GM12892 (cell line): ENCODE data around the gene NEUROG1.
"Not testable (repeated sequence)": the region's sequence is repeated elsewhere in the genome, so short reads cannot be mapped to it uniquely, and the experiment has no call there.

Source experiments
- DNase-seq: peaks from one replicate; pipeline ENCODE4 v3.0.0; 2011; ENCODE audit not compliant: insufficient read length
- FAIRE-seq: peaks from 2 replicates; lab custom pipeline; 2011; peaks lifted over from hg19 to GRCh38; lab: Jason Lieb, UNC
- POLR2A ChIP-seq: IDR thresholded peaks from 2 replicates; pipeline ENCODE4 v1.6.1; 2011; ENCODE audit warnings: low read depth, low read length, control low read depth
- POLR2AphosphoS5 ChIP-seq: IDR thresholded peaks from 2 replicates; pipeline ENCODE4 v1.6.1; 2011; ENCODE audit warnings: low read depth, low read length, control low read depth
- TAF1 ChIP-seq: IDR thresholded peaks from 2 replicates; pipeline ENCODE4 v1.6.1; 2011; ENCODE audit warnings: low read depth, mild to moderate bottlenecking, control low read depth, low read length, borderline replicate concordance

Gene NEUROG1

GRCh38 chr5:135501965-135502364 is 33.8 kb downstream of the NEUROG1 start:
- DNase-seq = no peak
- TF ChIP-seq POLR2A = no peak
- TF ChIP-seq TAF1 = no peak
- no peak for TF ChIP-seq POLR2AphosphoS5
- FAIRE-seq = no peak

GRCh38 chr5:135498637-135498995 is 37.1 kb downstream of the NEUROG1 start:
- TF ChIP-seq POLR2A = no peak
- DNase-seq (no peak), FAIRE-seq (no peak)

GRCh38 chr5:135497971-135498636 is 37.7 kb downstream of the NEUROG1 start:
- DNase-seq = no peak
- TF ChIP-seq TAF1 = no peak
- TF ChIP-seq POLR2A = no peak
- no peak for TF ChIP-seq POLR2AphosphoS5
- FAIRE-seq = no peak

GRCh38 chr5:135495531-135495930 is 40.2 kb downstream of the NEUROG1 start:
- not testable (repeated sequence) for DNase-seq, FAIRE-seq

GRCh38 chr5:135494196-135494595 is 41.6 kb downstream of the NEUROG1 start:
- DNase-seq (no peak), FAIRE-seq (no peak)
- TF ChIP-seq TAF1 (no peak), POLR2AphosphoS5 (no peak), POLR2A (no peak)

GRCh38 chr5:135493406-135494180 is 42.2 kb downstream of the NEUROG1 start:
- DNase-seq (no peak), FAIRE-seq (no peak)
- TF ChIP-seq POLR2A (no peak), POLR2AphosphoS5 (no peak), TAF1 (no peak)

- no peak for FAIRE-seq
- no peak for DNase-seq
- TF ChIP-seq POLR2A (no peak), POLR2AphosphoS5 (no peak), TAF1 (no peak)
These were observed 43.5 kb downstream of the NEUROG1 start for GRCh38 chr5:135492319-135492626.

GRCh38 chr5:135491552-135492318 is 44.0 kb downstream of the NEUROG1 start:
- no peak for TF ChIP-seq POLR2AphosphoS5
- no peak for TF ChIP-seq POLR2A
- no peak for TF ChIP-seq TAF1
- DNase-seq = no peak
- FAIRE-seq = no peak

- DNase-seq = no peak
- TF ChIP-seq POLR2A (no peak), POLR2AphosphoS5 (no peak), TAF1 (no peak)
- no peak for FAIRE-seq
These were observed 44.7 kb downstream of the NEUROG1 start for GRCh38 chr5:135491038-135491551.

- DNase-seq (no peak), FAIRE-seq (no peak)
- no peak for TF ChIP-seq POLR2A
- no peak for TF ChIP-seq POLR2AphosphoS5
- TF ChIP-seq TAF1 = no peak
These were observed 45.3 kb downstream of the NEUROG1 start for GRCh38 chr5:135490245-135491037.

GRCh38 chr5:135489466-135490244 is 46.1 kb downstream of the NEUROG1 start:
- DNase-seq (no peak), FAIRE-seq (no peak)
- TF ChIP-seq TAF1 (no peak), POLR2A (no peak), POLR2AphosphoS5 (no peak)
